ENCODE measurements around the gene IFIT1B. TPM values are rescaled to one million over a fixed set of nuclear protein-coding genes. Genes with fewer than 3 reads are reported as not detected.
"Not testable (repeated sequence)": the region's sequence is repeated elsewhere in the genome, so short reads cannot be mapped to it uniquely, and the experiment has no call there.

Gene IFIT1B
- total and polyA plus RNA-seq, 5 donors = not detected

GRCh38 chr10:89403043-89403442 lies 25.2 kb downstream of the IFIT1B start:
- no peak for ATAC-seq
- intact Hi-C loops (cut with DNase I) = no loop called here
- Histone ChIP-seq H3K4me1 (ENCODE audit: control insufficient read depth, insufficient read depth, low read length) (peaks cover 2% of the 10 kb centered on the region), H3K27me3 (ENCODE audit: control insufficient read depth, insufficient read depth) (no peaks in the 10 kb centered on the region), H3K9me3 (ENCODE audit: control insufficient read depth, low read length) (no peaks in the 10 kb centered on the region), H3K4me3 (ENCODE audit: low read length) (no peak overlapping the region), H3K27ac (ENCODE audit: low read length) (no peak overlapping the region)
- no peak for DNase-seq
- WGBS = 83% methylated on average over 2 of the region's 2 CpGs

- H3K9me3 ChIP-seq (ENCODE audit: control insufficient read depth, low read length) = no peaks in the 10 kb centered on the region
- H3K27me3 ChIP-seq (ENCODE audit: control insufficient read depth, insufficient read depth) = no peaks in the 10 kb centered on the region
- no peak overlapping the region for H3K27ac ChIP-seq (ENCODE audit: low read length)
- peak in 1 of 2 donors; percentile 41 for ATAC-seq
- no peak for DNase-seq
- intact Hi-C loops (cut with DNase I) = no loop called here
- no peak overlapping the region for H3K4me3 ChIP-seq (ENCODE audit: low read length)
- 94% methylated on average over 11 of the region's 11 CpGs for WGBS
- peaks cover 2% of the 10 kb centered on the region for H3K4me1 ChIP-seq (ENCODE audit: control insufficient read depth, insufficient read depth, low read length)
These were observed 26.5 kb downstream of the IFIT1B start for GRCh38 chr10:89404104-89405047.

- ATAC-seq; H3K27me3 ChIP-seq (ENCODE audit: control insufficient read depth, insufficient read depth); DNase-seq; H3K4me1 ChIP-seq (ENCODE audit: control insufficient read depth, insufficient read depth, low read length); intact Hi-C loops (cut with DNase I); H3K9me3 ChIP-seq (ENCODE audit: control insufficient read depth, low read length); H3K4me3 ChIP-seq (ENCODE audit: low read length); H3K27ac ChIP-seq (ENCODE audit: low read length): not testable (repeated sequence)
- WGBS = 98% methylated on average over 9 of the region's 9 CpGs
These were observed 28.3 kb downstream of the IFIT1B start for GRCh38 chr10:89406178-89406577.

GRCh38 chr10:89407792-89408191 lies 29.9 kb downstream of the IFIT1B start:
- DNase-seq; intact Hi-C loops (cut with DNase I); H3K4me1 ChIP-seq (ENCODE audit: control insufficient read depth, insufficient read depth, low read length); H3K4me3 ChIP-seq (ENCODE audit: low read length); H3K9me3 ChIP-seq (ENCODE audit: control insufficient read depth, low read length); ATAC-seq; H3K27ac ChIP-seq (ENCODE audit: low read length); H3K27me3 ChIP-seq (ENCODE audit: control insufficient read depth, insufficient read depth): not testable (repeated sequence)
- WGBS = 100% methylated on average over 3 of the region's 3 CpGs

GRCh38 chr10:89409282-89409681 lies 31.4 kb downstream of the IFIT1B start:
- H3K4me1 ChIP-seq (ENCODE audit: control insufficient read depth, insufficient read depth, low read length); H3K27me3 ChIP-seq (ENCODE audit: control insufficient read depth, insufficient read depth); ATAC-seq; H3K9me3 ChIP-seq (ENCODE audit: control insufficient read depth, low read length); intact Hi-C loops (cut with DNase I); H3K4me3 ChIP-seq (ENCODE audit: low read length); DNase-seq; H3K27ac ChIP-seq (ENCODE audit: low read length): not testable (repeated sequence)
- WGBS = 97% methylated on average over 5 of the region's 5 CpGs

GRCh38 chr10:89410551-89410950 lies 32.7 kb downstream of the IFIT1B start:
- H3K27ac ChIP-seq (ENCODE audit: low read length); ATAC-seq; H3K4me3 ChIP-seq (ENCODE audit: low read length); DNase-seq; intact Hi-C loops (cut with DNase I); H3K27me3 ChIP-seq (ENCODE audit: control insufficient read depth, insufficient read depth); H3K9me3 ChIP-seq (ENCODE audit: control insufficient read depth, low read length); H3K4me1 ChIP-seq (ENCODE audit: control insufficient read depth, insufficient read depth, low read length): not testable (repeated sequence)
- 92% methylated on average over 5 of the region's 5 CpGs for WGBS

- H3K4me3 ChIP-seq (ENCODE audit: low read length); ATAC-seq; intact Hi-C loops (cut with DNase I); H3K9me3 ChIP-seq (ENCODE audit: control insufficient read depth, low read length); DNase-seq; H3K4me1 ChIP-seq (ENCODE audit: control insufficient read depth, insufficient read depth, low read length); H3K27me3 ChIP-seq (ENCODE audit: control insufficient read depth, insufficient read depth); H3K27ac ChIP-seq (ENCODE audit: low read length): not testable (repeated sequence)
- 83% methylated on average over 2 of the region's 2 CpGs for WGBS
These were observed 33.3 kb downstream of the IFIT1B start for GRCh38 chr10:89411135-89411534.

GRCh38 chr10:89412276-89412675 lies 34.4 kb downstream of the IFIT1B start:
- ATAC-seq; H3K27me3 ChIP-seq (ENCODE audit: control insufficient read depth, insufficient read depth); H3K27ac ChIP-seq (ENCODE audit: low read length); H3K4me3 ChIP-seq (ENCODE audit: low read length); DNase-seq; H3K9me3 ChIP-seq (ENCODE audit: control insufficient read depth, low read length); intact Hi-C loops (cut with DNase I); H3K4me1 ChIP-seq (ENCODE audit: control insufficient read depth, insufficient read depth, low read length): not testable (repeated sequence)
- WGBS = 92% methylated on average over 10 of the region's 10 CpGs

- Histone ChIP-seq H3K27ac (ENCODE audit: low read length) (no peak overlapping the region), H3K9me3 (ENCODE audit: control insufficient read depth, low read length) (no peaks in the 10 kb centered on the region), H3K27me3 (ENCODE audit: control insufficient read depth, insufficient read depth) (no peaks in the 10 kb centered on the region), H3K4me3 (ENCODE audit: low read length) (peak overlapping the region; percentile 75), H3K4me1 (ENCODE audit: control insufficient read depth, insufficient read depth, low read length) (peaks cover 2% of the 10 kb centered on the region)
- no peak for ATAC-seq
- intact Hi-C loops (cut with DNase I) = no loop called here
- DNase-seq = no peak
- 84% methylated on average over 7 of the region's 7 CpGs for WGBS
These were observed 35.6 kb downstream of the IFIT1B start for GRCh38 chr10:89413398-89413912.

- peak; percentile 76 to 92 (median 90) for DNase-seq
- H3K9me3 ChIP-seq (ENCODE audit: control insufficient read depth, low read length) = no peaks in the 10 kb centered on the region
- WGBS = under 1% methylated on average over 48 of the region's 48 CpGs
- peak within 1 kb of the TSS; percentile 75 for H3K4me3 ChIP-seq (ENCODE audit: low read length)
- no peaks in the 10 kb centered on the region for H3K27me3 ChIP-seq (ENCODE audit: control insufficient read depth, insufficient read depth)
- intact Hi-C loops (cut with DNase I) = no loop called here
- peak; percentile 94 to 96 for ATAC-seq
- H3K27ac ChIP-seq (ENCODE audit: low read length) = peak within 1 kb of the TSS; percentile 92
- peaks cover 2% of the 10 kb centered on the region for H3K4me1 ChIP-seq (ENCODE audit: control insufficient read depth, insufficient read depth, low read length)
These were observed 36.5 kb downstream of the IFIT1B start, which contains the start of gene IFIT5 for GRCh38 chr10:89414146-89414878. TSS of gene IFIT5 (plus strand) at chr10:89414568. CDS start at chr10:89414799, 231 bp downstream.

Measured in right cardiac atrium (tissue), 5 donors.